ENCODE measurements around the gene FRMD1. TPM values are rescaled to one million over a fixed set of nuclear protein-coding genes. Genes with fewer than 3 reads are reported as not detected.

Gene FRMD1
- total and polyA plus RNA-seq, 2 donors (not counting 3 experiments of a cell fraction or from before 2014, with no cell fraction given) = not detected

DNA sequence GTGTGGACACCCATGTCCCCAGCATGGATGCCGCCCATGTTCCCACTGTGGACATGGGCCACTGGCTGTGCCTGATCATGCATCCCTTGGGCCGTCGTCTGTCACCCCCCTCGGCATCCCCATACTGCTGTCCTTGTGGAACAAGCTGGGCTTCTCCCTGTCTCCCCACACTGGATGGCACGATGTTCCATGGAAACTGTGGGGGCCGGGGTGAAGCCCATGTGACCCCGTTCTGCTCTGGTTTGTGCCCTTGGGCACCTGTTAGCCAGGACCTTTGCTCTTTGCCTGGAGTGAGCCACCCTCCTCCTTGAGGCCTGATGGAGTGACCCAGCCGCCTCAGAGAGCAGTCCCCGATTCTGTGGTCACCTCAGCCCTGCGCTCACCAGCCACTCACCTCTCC lies 7.6 kb upstream of the FRMD1 start:
- intact Hi-C loops (cut with micrococcal nuclease) = no loop called here

More for the DNA sequence above, 7.6 kb upstream of the FRMD1 start:
- ChIA-PET CTCF (no interaction called here), POLR2A (no interaction called here)
- Histone ChIP-seq H3K9me3 (replicated peaks; ENCODE audit: control insufficient read depth, insufficient read depth, low read length) (no peaks in the 10 kb centered on the region), H3K4me2 (ENCODE audit: insufficient read depth, low read length) (no peak overlapping the region), H3K27ac (ENCODE audit: insufficient read depth, low read depth, low read length) (no peak overlapping the region), H3K9ac (replicated peaks; ENCODE audit: extremely low read depth, insufficient read depth, low read length) (no peak overlapping the region), H3K4me3 (replicated peaks in 1 of 3; ENCODE audit: insufficient read depth in 1 of 3, low read depth in 1 of 3, low read length in 3 of 3) (no peak overlapping the region), H3K4me1 (ENCODE audit: control insufficient read depth, extremely low read depth, insufficient read depth, low read length) (no peaks in the 10 kb centered on the region), H3K9me1 (replicated peaks; ENCODE audit: control insufficient read depth, extremely low read depth, insufficient read depth, low read length) (no peaks in the 10 kb centered on the region), H4K20me1 (replicated peaks; ENCODE audit: control insufficient read depth, extremely low read depth, insufficient read depth, low read length) (no peaks in the 10 kb centered on the region), H3K36me3 (ENCODE audit: control insufficient read depth in 2 of 2, extremely low read depth in 1 of 2, insufficient read depth in 2 of 2, low read length in 2 of 2) (no peaks in the 10 kb centered on the region), H2AFZ (ENCODE audit: low read depth, low read length) (no peak overlapping the region), H3K79me2 (ENCODE audit: control insufficient read depth, insufficient read depth, low read length) (no peaks in the 10 kb centered on the region), H3K27me3 (ENCODE audit: control insufficient read depth in 2 of 2, insufficient read depth in 2 of 2, low read length in 2 of 2) (no peaks in the 10 kb centered on the region)
- TF ChIP-seq, protein P1, sequence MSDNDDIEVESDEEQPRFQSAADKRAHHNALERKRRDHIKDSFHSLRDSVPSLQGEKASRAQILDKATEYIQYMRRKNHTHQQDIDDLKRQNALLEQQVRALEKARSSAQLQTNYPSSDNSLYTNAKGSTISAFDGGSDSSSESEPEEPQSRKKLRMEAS (IDR thresholded peaks at IDR 0.05; ENCODE audit: insufficient read depth, insufficient read length) = no peak
- TF ChIP-seq FOS (IDR thresholded peaks at IDR 0.05; ENCODE audit: borderline replicate concordance, insufficient read depth, low read length) (no peak), JUN (IDR thresholded peaks at IDR 0.05; ENCODE audit: borderline replicate concordance, insufficient read depth, insufficient read length, low read depth) (no peak), EZH2 (IDR thresholded peaks at IDR 0.05; ENCODE audit: borderline replicate concordance, low read depth, low read length, severe bottlenecking) (no peak), GATA2 (IDR thresholded peaks at IDR 0.05; ENCODE audit: insufficient read depth, insufficient read length, low read depth, low read length) (no peak), POLR2AphosphoS5 (IDR thresholded peaks at IDR 0.05; ENCODE audit: insufficient read depth, low read depth, low read length) (no peak), POLR2A (IDR thresholded peaks at IDR 0.05; ENCODE audit: low read depth, low read length) (no peak), MYC (IDR thresholded peaks at IDR 0.05; ENCODE audit: low read depth, low read length) (no peak)
- TF ChIP-seq, protein P2, sequence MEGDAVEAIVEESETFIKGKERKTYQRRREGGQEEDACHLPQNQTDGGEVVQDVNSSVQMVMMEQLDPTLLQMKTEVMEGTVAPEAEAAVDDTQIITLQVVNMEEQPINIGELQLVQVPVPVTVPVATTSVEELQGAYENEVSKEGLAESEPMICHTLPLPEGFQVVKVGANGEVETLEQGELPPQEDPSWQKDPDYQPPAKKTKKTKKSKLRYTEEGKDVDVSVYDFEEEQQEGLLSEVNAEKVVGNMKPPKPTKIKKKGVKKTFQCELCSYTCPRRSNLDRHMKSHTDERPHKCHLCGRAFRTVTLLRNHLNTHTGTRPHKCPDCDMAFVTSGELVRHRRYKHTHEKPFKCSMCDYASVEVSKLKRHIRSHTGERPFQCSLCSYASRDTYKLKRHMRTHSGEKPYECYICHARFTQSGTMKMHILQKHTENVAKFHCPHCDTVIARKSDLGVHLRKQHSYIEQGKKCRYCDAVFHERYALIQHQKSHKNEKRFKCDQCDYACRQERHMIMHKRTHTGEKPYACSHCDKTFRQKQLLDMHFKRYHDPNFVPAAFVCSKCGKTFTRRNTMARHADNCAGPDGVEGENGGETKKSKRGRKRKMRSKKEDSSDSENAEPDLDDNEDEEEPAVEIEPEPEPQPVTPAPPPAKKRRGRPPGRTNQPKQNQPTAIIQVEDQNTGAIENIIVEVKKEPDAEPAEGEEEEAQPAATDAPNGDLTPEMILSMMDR (IDR thresholded peaks at IDR 0.05; ENCODE audit: extremely low read depth in 1 of 2, insufficient read depth in 1 of 2, low read depth in 1 of 2, low read length in 2 of 2) = no peak
- DNase-seq (ENCODE audit: low read depth, low spot score) (no peak), FAIRE-seq (no peak)
- dilution Hi-C loops (cut with MboI; ENCODE audit: extremely low pct_ligation_motif_present, low sequenced_read_pairs) = no loop called here
- BruUV-seq (replicated peaks) = no TSS peak
